AML-193 (cell line): ENCODE results near the gene PCDHA6.
"Not testable (repeated sequence)": the region's sequence is repeated elsewhere in the genome, so short reads cannot be mapped to it uniquely, and the experiment has no call there.

Source experiments
- DNase-seq, 2 experiments: peaks; one replicate each; lab custom pipeline; 2025; lab: John Stamatoyannopoulos, UW

The PCDHA6 gene

GRCh38 chr5:140821375-140822280 is 6.1 kb upstream of the PCDHA6 start, which contains the start of gene PCDHA5:
TSS of gene PCDHA5 (plus strand) at chr5:140821613.
- no peak for DNase-seq

GRCh38 chr5:140822281-140822629 is 5.5 kb upstream of the PCDHA6 start:
- DNase-seq, result no peak

GRCh38 chr5:140822969-140823368 is 4.8 kb upstream of the PCDHA6 start:
- not testable (repeated sequence) for DNase-seq

GRCh38 chr5:140823475-140823874 is 4.3 kb upstream of the PCDHA6 start:
- DNase-seq, result no peak

- DNase-seq, result no peak
Observed at GRCh38 chr5:140828362-140828737, 590 bp downstream of the PCDHA6 start.

- DNase-seq, result not testable (repeated sequence)
Observed at GRCh38 chr5:140829511-140830501, 2.0 kb downstream of the PCDHA6 start.

- no peak for DNase-seq
Observed at GRCh38 chr5:140833993-140834392, 6.2 kb downstream of the PCDHA6 start, which contains the start of gene PCDHA7. TSS of gene PCDHA7 (plus strand) at chr5:140834269. CDS start at chr5:140834384, 115 bp downstream.

GRCh38 chr5:140834439-140835008 is 6.8 kb downstream of the PCDHA6 start:
- DNase-seq, result not testable (repeated sequence)

- DNase-seq, result no peak
Observed at GRCh38 chr5:140835622-140836510, 8.1 kb downstream of the PCDHA6 start.

GRCh38 chr5:140840978-140841962 is 13.5 kb downstream of the PCDHA6 start, which contains the start of gene PCDHA8:
TSS of gene PCDHA8 (plus strand) at chr5:140841187. CDS start at chr5:140841322, 135 bp downstream.
- DNase-seq, result peak; percentile 26 to 33

- DNase-seq, result no peak
Observed at GRCh38 chr5:140842798-140843733, 15.3 kb downstream of the PCDHA6 start.

GRCh38 chr5:140848139-140849102 is 20.7 kb downstream of the PCDHA6 start, which contains the start of gene PCDHA9:
TSS of gene PCDHA9 (plus strand) at chr5:140848382. CDS start at chr5:140848496, 114 bp downstream.
- not testable (repeated sequence) for DNase-seq

- not testable (repeated sequence) for DNase-seq
Observed at GRCh38 chr5:140849831-140850634, 22.3 kb downstream of the PCDHA6 start.

- DNase-seq, result peak; percentile 29 to 37
Observed at GRCh38 chr5:140855772-140856674, 28.3 kb downstream of the PCDHA6 start, which contains the start of gene PCDHA10. TSS of gene PCDHA10 (plus strand) at chr5:140855897. CDS start at chr5:140856049, 152 bp downstream.
